ENCODE data around the gene LAD1. TPM values are rescaled to one million over a fixed set of nuclear protein-coding genes. Genes with fewer than 3 reads are reported as not detected.

LAD1 gene
- 29.0 and 30.1 TPM in 2 replicates for total RNA-seq (2021)
- long read RNA-seq, transcript LAD1-202 (10 exons, 2,906 nt) = major isoform, 80 of 96 reads
- long read RNA-seq, partial matches to known transcripts = 5 of 96 reads
- long read RNA-seq, other reads (novel, unspliced or antisense) = 11 of 96 reads

- no CpG with 5 or more reads among the region's 25 CpGs for WGBS (ENCODE audit: extremely low coverage, insufficient read length, low lambda C conversion rate)
- H3K18ac ChIP-seq (ENCODE audit: insufficient read length, low read depth, low read length) = peak within 1 kb of the TSS; percentile 89
- H2BK12ac ChIP-seq (ENCODE audit: insufficient read length, low read depth, low read length) = no peak within 1 kb of the TSS
- peak within 1 kb of the TSS; percentile 91 for H3K14ac ChIP-seq (ENCODE audit: insufficient read depth, low read length)
- no peaks in the 10 kb centered on the region for H3K79me1 ChIP-seq (ENCODE audit: insufficient read depth, low read depth, low read length, poor library complexity, severe bottlenecking)
- peak within 1 kb of the TSS; percentile 40 for H3K9ac ChIP-seq (ENCODE audit: extremely low read depth, insufficient read length, low read length)
- Mint-ChIP-seq H3K36me3 (ENCODE audit: insufficient read depth in 1 of 3, low read depth in 3 of 3) (peaks cover 0 to 3% (median 0%) of the 10 kb centered on the region in 3 experiments; a peak in 2 of 7 replicates), H3K27ac (no peak within 1 kb of the TSS), H3K4me1 (peaks cover 38 to 41% of the 10 kb centered on the region in 2 experiments), H3K27me3 (ENCODE audit: low read depth) (peaks cover 22% of the 10 kb centered on the region), H3K4me3 (peak within 1 kb of the TSS; percentile 71 to 75), H3K9me3 (no peaks in the 10 kb centered on the region; a peak in 1 of 5 replicates)
- H2BK20ac ChIP-seq (ENCODE audit: low read depth, low read length, poor library complexity, severe bottlenecking) = no peak within 1 kb of the TSS
- H3K56ac ChIP-seq (ENCODE audit: insufficient read length, low read depth, low read length) = no peak within 1 kb of the TSS
- peak within 1 kb of the TSS; percentile 38 for H3K4me2 ChIP-seq (ENCODE audit: insufficient read depth, insufficient read length, low read length)
- H3K9me3 ChIP-seq (ENCODE audit: control insufficient read depth, low read depth, low read length) = no peaks in the 10 kb centered on the region
- no peaks in the 10 kb centered on the region for H3K79me2 ChIP-seq (ENCODE audit: insufficient read depth, low read length)
- H3T11ph ChIP-seq (ENCODE audit: low read length) = no peak within 1 kb of the TSS
- peaks cover 16% of the 10 kb centered on the region for H3K23me2 ChIP-seq (ENCODE audit: insufficient read length, low read depth, low read length, poor library complexity, severe bottlenecking)
- H4K8ac ChIP-seq (replicated peaks; ENCODE audit: insufficient read length, low read depth, low read length) = no peak within 1 kb of the TSS
- no peak within 1 kb of the TSS for H2AK5ac ChIP-seq (ENCODE audit: insufficient read length, low read length)
- no peak within 1 kb of the TSS for H3K27ac ChIP-seq (ENCODE audit: insufficient read length, low read depth, low read length)
- no peak within 1 kb of the TSS for H3K23ac ChIP-seq (ENCODE audit: insufficient read length, low read depth, low read length)
- no peaks in the 10 kb centered on the region for H4K20me1 ChIP-seq (ENCODE audit: control insufficient read depth, insufficient read depth, insufficient read length)
- no peak within 1 kb of the TSS; the same call in 1 of the 2 replicates for H2BK15ac ChIP-seq (ENCODE audit: low read depth, low read length)
- H2BK5ac ChIP-seq (ENCODE audit: insufficient read length, low read length) = no peak within 1 kb of the TSS
- no peak within 1 kb of the TSS for H2BK120ac ChIP-seq (ENCODE audit: low read depth, low read length, poor library complexity, severe bottlenecking)
- peak within 1 kb of the TSS; percentile 23 for H4K5ac ChIP-seq (ENCODE audit: insufficient read length, low read depth, low read length)
- no peak within 1 kb of the TSS for H4K91ac ChIP-seq (ENCODE audit: insufficient read length, low read depth, low read length)
- H2AFZ ChIP-seq (ENCODE audit: low read length) = no peak within 1 kb of the TSS
- no peak for DNase-seq
- H3K4ac ChIP-seq (ENCODE audit: low read depth, low read length) = no peak within 1 kb of the TSS
- H3K4me1 ChIP-seq (ENCODE audit: insufficient read depth, low read length) = no peaks in the 10 kb centered on the region
- peaks cover 5% of the 10 kb centered on the region; the same call in 1 of the 2 replicates for H3K27me3 ChIP-seq (ENCODE audit: insufficient read depth, low read length)
- no peak for TF ChIP-seq CTCF (conservative IDR thresholded peaks at IDR 0.05)
These were observed at the start of gene LAD1 for GRCh38 chr1:201399018-201399351. Gene LAD1 (minus strand): TSS chr1:201399324. CDS start chr1:201399306, 18 bp downstream.
